ENCODE measurements around the gene CCRL2. TPM values are rescaled to one million over a fixed set of nuclear protein-coding genes. Genes with fewer than 3 reads are reported as not detected.

CCRL2 gene
- total RNA-seq, 1 experiment from 2014 or later = not detected

DNA sequence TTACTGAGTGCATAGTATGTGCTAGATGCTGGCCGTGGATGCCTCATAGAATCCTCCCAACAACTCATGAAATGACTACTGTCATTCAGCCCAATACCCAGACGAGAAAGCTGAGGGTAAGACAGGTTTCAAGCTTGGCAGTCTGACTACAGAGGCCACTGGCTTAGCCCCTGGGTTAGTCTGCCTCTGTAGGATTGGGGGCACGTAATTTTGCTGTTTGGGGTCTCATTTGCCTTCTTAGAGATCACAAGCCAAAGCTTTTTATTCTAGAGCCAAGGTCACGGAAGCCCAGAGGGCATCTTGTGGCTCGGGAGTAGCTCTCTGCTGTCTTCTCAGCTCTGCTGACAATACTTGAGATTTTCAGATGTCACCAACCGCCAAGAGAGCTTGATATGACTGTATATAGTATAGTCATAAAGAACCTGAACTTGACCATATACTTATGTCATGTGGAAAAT lies 37.4 kb upstream of the CCRL2 start:
- Histone ChIP-seq H4K8ac (replicated peaks; ENCODE audit: insufficient read length, low read depth, low read length) (no peak overlapping the region), H3K79me2 (ENCODE audit: insufficient read depth, low read length) (no peaks in the 10 kb centered on the region), H2BK5ac (ENCODE audit: insufficient read length, low read length) (no peak overlapping the region), H3K56ac (ENCODE audit: insufficient read length, low read depth, low read length) (no peak overlapping the region), H3K27me3 (ENCODE audit: insufficient read depth, low read length) (no peaks in the 10 kb centered on the region), H3K4me2 (ENCODE audit: insufficient read depth, insufficient read length, low read length) (no peak overlapping the region), H2AFZ (ENCODE audit: low read length) (no peak overlapping the region), H3K18ac (ENCODE audit: insufficient read length, low read depth, low read length) (no peak overlapping the region), H4K5ac (ENCODE audit: insufficient read length, low read depth, low read length) (no peak overlapping the region), H2BK15ac (ENCODE audit: low read depth, low read length) (no peak overlapping the region), H3K23ac (ENCODE audit: insufficient read length, low read depth, low read length) (no peak overlapping the region), H4K20me1 (ENCODE audit: control insufficient read depth, insufficient read depth, insufficient read length) (no peaks in the 10 kb centered on the region), H3K14ac (ENCODE audit: insufficient read depth, low read length) (no peak overlapping the region), H2BK20ac (ENCODE audit: low read depth, low read length, poor library complexity, severe bottlenecking) (no peak overlapping the region), H4K91ac (ENCODE audit: insufficient read length, low read depth, low read length) (no peak overlapping the region), H3K9ac (ENCODE audit: extremely low read depth, insufficient read length, low read length) (no peak overlapping the region), H2BK120ac (ENCODE audit: low read depth, low read length, poor library complexity, severe bottlenecking) (no peak overlapping the region), H3K23me2 (ENCODE audit: insufficient read length, low read depth, low read length, poor library complexity, severe bottlenecking) (peaks cover 2% of the 10 kb centered on the region), H3K9me3 (ENCODE audit: control insufficient read depth, low read depth, low read length) (no peaks in the 10 kb centered on the region), H2BK12ac (ENCODE audit: insufficient read length, low read depth, low read length) (no peak overlapping the region), H3T11ph (ENCODE audit: low read length) (no peak overlapping the region), H3K79me1 (ENCODE audit: insufficient read depth, low read depth, low read length, poor library complexity, severe bottlenecking) (no peaks in the 10 kb centered on the region), H2AK5ac (ENCODE audit: insufficient read length, low read length) (no peak overlapping the region), H3K4ac (ENCODE audit: low read depth, low read length) (no peak overlapping the region), H3K4me1 (ENCODE audit: insufficient read depth, low read length) (no peaks in the 10 kb centered on the region), H3K27ac (ENCODE audit: insufficient read length, low read depth, low read length) (no peak overlapping the region)
- no peak for DNase-seq
- Mint-ChIP-seq H3K27me3 (ENCODE audit: low read depth) (peaks cover 19% of the 10 kb centered on the region), H3K27ac (no peak overlapping the region), H3K36me3 (ENCODE audit: insufficient read depth in 1 of 3, low read depth in 3 of 3) (no peaks in the 10 kb centered on the region), H3K4me3 (no peak overlapping the region), H3K4me1 (peaks cover 1 to 2% of the 10 kb centered on the region in 2 experiments; a peak in 2 of 4 replicates), H3K9me3 (no peaks in the 10 kb centered on the region)
- TF ChIP-seq, protein P1, sequence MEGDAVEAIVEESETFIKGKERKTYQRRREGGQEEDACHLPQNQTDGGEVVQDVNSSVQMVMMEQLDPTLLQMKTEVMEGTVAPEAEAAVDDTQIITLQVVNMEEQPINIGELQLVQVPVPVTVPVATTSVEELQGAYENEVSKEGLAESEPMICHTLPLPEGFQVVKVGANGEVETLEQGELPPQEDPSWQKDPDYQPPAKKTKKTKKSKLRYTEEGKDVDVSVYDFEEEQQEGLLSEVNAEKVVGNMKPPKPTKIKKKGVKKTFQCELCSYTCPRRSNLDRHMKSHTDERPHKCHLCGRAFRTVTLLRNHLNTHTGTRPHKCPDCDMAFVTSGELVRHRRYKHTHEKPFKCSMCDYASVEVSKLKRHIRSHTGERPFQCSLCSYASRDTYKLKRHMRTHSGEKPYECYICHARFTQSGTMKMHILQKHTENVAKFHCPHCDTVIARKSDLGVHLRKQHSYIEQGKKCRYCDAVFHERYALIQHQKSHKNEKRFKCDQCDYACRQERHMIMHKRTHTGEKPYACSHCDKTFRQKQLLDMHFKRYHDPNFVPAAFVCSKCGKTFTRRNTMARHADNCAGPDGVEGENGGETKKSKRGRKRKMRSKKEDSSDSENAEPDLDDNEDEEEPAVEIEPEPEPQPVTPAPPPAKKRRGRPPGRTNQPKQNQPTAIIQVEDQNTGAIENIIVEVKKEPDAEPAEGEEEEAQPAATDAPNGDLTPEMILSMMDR (conservative IDR thresholded peaks at IDR 0.05) = no peak
- no CpG with 5 or more reads among the region's 6 CpGs for WGBS (ENCODE audit: extremely low coverage, insufficient read length, low lambda C conversion rate)

Data from H9 (cell line).